Measurements from ENCODE around the gene CLIC1.

CLIC1 gene

DNA sequence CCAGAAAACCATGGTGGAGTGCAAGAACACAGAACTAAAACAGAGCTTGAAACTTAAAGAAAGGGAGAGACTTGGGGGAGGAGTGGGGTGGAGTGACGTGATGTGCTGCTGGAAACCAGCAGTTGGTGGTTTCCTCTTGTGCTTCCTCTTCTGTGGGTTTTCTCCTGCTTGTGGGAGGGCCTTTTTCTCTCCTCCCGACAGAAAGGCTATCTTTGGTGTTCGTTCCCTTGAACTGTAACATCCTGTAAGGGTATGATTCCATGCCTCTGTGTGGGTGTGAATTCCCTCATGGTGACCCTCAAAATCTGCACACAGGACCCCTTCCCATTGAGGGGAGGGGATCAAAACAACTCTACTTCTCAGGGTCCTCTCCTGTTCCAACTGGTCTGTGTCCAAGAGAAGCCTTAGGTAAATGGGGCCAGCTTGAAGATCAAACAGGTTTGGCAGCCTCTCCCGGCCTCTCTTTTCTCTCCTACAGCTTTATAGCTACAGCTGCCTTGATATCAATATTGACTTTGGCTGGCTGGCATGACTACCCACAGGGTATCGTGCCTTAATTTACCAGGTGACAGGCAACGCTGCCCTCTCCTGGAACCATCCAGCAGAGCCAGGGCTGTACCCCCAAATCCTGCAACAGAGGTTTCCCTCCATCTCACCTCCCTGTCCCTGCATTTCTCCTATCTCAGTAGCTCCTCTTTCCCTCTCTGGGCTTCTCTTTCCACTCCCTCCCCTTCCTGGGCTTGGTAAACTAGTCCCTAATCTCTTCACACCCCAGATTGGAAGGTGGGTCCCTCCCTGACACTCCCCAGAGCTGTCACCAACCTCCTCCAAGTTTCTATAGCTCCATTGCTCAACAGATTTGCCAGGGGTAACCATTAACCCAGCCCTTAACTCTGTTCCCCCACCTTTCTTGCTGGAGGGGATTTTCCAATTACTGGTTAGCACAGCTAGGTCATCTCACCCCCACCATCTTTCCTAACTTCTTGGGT, 2.0 kb upstream of the CLIC1 start:
- DNase-seq = no peak

DNA sequence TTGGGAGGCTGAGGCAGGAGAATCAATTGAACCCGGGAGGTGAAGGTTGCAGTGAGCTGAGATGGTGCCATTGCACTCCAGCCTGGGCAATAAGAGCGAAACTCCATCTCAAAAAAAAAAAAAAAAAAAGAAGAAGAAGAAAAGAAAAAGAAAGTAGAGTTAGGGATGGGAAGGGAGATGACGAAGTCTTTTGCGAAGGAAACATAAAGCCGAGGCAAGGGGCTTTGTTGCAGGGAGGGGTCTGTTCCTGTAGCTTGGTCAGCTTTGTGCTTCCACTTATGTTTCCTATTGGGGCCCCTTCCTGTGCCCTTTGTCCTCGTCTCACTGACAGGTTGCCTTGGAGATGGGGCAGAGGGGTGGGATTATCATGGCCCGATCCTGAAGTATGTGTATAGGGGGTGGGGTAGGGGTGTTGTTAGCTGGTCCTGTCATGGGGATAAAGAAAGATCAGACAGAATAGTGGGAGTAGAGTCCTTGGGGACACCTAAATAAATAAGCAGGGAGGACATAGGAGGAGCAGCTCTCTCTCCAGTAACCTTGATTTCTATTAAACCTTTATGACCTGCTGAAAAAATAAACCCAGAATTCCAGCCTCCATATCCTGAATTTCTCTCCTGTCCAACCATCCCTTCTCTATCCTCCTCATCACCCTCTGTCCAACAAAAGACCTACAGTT, 1.1 kb upstream of the CLIC1 start:
- no peak for DNase-seq

DNA sequence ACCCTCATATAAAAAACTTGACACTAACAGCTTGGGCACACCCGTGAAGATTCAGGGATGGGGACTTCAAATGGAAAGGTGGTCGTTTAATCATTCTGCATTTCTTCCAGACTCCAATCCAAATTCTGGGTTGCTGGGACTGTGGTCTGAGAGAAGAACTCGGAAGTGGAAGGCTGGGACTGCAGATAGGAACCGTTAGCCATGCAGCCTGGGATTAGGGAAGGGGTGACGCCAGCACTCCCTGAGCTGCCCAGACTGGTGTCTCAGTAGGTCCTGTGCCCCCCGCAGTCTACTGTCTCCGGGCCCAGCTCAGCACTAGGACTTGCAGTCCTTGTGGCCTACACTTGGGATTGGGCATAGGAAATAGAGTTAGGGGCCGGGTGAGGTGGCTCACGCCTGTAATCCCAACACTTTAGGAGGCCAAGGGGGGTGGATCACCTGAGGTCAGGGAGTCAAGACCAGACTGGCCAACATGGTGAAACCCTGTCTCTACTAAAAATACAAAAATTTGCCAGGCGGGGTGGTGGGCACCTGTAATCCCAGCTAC, 511 bp upstream of the CLIC1 start:
- DNase-seq = no peak

DNA sequence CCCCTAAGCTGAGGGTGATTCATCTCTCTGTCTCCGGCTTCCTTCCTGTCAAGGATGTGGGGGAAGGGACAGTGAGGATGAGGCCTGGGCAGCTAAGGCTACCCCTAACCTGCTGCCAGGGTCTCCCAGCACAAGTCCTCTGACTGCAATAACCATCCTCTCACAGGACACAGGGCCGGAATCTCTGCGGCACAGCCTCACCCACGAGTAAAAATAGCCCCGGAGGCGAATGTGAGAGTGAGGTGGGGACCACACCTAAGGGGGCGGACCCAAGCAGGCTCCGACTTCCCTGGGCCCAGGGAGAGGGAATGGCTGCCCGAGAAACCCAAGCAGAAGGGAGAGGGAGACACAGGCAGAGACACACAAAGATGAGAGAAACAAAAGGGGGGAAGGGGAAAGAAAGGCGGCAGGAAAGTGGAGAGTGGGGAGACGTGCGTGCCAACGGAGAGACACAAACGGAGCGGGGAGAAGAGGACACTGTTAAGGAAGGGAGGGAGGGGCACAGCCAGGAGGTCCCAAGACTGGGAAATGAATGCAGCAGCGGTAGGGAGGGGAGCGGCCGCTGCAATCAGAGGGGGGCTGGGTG, 1.4 kb downstream of the CLIC1 start:
- no peak for DNase-seq

DNA sequence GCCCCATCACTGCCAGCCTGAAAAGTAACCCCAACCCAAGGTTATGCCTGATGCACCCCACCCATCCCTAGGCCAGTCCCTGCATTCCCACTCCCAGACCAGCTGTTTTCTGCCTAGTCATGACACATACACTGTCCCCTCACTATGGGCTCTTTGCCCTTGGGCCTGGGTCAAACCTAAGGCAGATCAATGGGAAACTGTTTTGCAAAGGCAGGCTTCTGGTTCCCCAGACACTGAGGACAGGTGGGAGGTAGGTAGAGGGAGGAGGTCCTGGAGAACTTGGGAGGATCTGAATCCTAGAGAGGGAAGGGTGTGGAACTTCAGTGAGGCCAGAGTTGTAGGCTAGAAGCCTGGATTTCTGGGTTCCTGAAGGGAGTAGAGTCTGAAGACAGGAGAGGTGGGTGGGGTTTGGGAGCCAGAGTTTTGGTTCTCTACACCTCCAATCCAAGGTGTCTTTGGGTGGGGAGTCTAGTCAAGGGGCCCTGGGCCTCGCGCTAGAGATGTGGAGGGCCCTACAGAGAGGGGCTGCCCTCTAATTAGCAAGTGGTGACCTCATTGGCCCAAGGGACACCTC, 2.0 kb downstream of the CLIC1 start:
- no peak for DNase-seq

DNA sequence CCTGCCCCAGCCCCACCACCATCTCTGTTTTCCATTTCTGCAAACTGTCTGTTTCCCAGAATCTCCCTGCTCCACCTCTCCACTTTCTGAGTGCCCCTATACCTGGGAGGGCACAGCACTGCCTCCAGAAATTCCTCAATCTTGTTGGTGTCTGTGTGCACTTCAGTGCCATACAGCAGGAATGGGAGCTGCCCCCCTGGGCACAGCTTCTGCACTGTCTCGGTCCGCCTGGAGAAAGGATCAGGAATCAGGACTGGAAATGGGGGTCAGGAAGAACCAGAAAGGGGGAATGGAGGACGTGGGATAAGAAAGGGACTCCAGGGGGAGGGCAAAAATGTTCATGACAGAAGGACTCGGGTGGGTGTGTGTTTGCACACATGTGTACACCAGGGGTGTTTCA, 2.6 kb downstream of the CLIC1 start:
- no peak for DNase-seq

DNA sequence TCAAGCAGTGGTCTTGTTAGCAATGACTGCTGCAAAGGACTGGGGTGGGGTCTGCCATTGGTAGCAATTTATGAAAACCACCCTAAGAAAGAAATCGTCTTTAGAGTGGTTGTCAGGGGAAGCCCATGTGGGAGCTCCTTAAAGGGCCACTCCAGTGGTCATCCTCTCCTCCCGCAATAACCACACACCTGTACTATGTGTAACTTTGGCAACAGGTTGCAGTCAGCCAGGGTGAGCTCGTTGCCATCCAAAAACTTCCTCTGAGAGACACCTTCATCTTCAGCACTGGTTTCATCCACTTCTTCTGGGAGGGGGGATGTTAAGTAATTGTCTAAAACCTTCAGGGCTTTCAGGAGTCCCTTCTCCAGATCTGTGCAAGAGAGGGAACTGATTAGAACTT, 4.3 kb downstream of the CLIC1 start:
- DNase-seq = no peak

DNA sequence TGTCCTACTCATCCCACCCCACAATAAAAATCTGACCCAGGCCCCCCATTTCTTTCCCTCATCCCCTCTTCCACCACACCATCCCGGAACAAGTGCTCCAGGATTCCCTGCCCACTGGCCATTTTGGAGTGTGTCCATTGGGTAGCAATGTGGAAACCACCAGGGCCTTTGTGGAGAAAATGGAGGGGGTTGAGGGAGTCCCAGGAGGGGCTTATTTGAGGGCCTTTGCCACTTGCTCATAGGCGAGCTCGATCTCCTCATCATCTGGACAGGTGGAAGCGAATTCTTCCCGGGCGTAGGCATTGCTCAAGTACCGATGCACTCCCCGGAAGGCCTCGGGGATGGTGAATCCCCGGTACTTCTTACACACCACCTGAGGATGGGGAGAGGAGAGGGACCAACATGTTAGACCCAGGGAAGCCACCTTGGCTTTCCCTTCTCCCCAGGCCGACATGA, 5.7 kb downstream of the CLIC1 start:
- no peak for DNase-seq

DNA sequence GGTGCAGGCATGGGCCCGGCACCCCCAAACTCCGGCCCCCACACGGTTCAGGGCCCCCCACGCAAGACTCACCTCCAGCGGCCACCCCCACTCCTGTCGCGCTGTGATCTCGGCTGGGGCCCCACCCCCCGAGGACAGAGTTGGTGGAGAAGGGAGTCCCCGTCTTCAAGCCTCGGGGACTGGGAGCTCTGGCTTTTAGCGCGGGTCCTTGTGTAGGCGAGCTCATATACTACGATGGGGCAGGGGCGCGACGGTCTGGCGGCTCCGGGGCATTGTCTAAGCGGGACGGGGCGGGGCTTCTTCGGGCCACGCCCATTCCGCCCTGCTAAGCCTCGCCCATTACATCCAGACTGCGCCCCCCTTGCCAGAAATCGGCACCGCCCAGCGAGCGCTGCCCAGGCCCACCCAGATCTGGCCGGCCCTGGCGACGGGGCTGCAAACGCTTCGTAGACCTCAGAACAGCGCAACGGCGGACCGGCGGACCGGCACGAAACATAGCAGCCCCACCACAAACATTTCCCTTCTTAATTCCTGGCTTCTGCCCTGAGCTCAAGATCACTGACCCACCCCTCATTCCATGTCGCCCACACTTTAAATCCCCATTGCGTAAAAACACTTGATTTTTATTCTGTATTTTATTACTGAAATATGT, 6.2 kb downstream of the CLIC1 start:
- DNase-seq = no peak

DNA sequence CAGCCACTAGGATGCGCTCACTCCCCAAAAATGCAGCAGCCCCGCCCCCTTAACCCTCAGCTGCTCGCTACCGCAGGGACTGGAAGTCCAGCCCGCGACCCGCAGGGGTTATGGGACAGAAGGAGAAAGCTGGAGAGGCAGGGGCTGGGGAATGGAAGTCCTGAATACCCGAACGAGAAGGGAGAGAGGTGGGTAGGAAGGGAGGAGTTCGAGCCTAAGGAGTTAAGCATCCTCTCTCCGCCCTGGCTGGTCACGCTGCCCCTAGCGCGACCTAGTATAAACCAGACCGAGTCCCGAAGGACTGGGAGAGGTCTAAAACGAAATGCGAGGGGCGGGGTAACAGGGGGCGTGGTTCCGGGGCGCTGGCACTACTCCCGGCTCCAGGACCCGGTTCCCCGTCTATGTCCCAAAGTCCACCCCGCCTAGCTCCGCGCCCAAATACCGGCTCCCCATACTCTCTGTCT, 6.8 kb downstream of the CLIC1 start:
- peak; percentile 35 for DNase-seq

DNA sequence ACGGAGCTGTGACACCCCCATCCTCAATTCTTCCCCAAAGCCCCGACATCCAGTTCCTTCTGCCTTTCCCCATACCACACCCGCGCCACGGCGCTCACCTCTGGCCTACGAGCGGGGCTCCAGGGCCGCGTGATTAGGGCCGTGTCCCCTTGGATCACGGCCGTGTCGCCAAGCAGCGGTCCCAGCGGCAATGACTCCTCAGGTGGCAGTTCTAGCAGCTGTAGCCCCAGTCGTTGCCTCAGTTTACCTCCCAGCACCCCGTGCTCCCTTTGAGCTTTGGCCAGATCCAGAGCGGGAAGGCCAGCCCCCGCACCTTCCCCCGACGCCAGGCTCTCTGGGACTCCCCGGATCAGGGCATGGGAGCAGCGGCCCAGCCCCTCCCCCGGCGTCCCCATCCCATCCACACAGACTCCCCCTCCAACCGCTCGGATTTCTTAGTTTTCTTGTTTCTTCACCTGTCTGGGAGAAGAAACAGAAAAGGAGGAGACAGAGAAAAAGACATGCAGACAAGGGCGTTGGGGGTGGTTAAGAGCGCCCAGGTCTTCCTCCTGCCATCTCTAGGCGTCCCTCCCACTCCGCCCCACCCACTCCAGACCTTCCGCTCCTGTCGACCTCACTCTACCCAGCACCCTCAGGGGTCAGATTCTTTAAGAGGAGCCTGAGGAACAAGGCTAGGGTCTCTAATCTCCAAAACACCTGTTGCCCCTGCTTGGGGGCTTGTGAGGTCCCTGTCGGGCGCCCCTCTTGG, 7.4 kb downstream of the CLIC1 start, which contains the start of gene DDAH2:
DDAH2 (minus strand) TSS at position 533 of the 748 bp plus-strand sequence; CDS start at position 395, 138 bp downstream.
- DNase-seq = no peak

DNA sequence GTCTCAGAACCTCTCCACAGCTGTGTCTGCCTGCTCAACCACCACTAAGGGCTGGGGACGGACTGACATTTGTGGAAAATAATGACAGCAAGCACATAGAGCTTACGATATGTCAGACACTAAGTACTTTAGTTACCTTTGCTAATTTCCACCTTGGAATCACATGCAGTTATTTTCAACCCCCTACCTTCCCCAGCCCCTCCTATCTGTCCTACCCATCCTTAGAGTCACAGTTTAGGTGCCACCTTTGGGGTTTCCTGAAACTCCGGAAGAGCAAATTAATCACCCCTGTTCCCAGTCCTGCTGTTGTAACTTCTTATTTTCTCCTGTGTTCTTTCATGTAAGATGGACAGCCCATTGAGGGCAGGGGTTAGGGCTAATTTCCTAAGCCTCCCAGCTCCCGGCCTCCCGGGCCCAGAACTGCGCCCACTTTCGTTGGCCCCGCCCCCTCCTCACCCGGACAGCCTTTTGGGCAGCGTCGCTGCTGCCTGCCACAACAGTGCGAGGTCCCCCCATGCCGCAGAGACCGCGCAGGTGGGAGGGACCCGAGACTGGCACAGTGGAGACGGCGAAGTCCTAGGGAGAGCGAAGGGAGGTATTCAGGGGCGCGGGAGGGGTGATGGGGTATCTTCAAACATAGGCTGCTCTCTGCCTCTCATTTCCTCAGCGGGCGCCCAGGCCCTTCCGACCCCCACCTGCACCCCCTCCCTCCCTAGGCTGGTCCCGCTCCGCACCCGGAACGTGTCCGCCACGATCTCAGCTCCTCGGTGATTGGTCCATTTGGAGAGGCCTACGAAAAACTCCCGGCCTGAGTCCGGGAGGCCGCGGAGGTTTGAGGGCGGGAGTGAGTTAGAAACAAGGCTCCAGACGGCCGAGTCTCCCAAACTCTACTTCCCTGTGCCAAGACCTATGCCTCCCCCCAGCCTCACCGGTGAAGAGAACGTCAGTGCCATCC, 8.3 kb downstream of the CLIC1 start:
- DNase-seq = no peak

DNA sequence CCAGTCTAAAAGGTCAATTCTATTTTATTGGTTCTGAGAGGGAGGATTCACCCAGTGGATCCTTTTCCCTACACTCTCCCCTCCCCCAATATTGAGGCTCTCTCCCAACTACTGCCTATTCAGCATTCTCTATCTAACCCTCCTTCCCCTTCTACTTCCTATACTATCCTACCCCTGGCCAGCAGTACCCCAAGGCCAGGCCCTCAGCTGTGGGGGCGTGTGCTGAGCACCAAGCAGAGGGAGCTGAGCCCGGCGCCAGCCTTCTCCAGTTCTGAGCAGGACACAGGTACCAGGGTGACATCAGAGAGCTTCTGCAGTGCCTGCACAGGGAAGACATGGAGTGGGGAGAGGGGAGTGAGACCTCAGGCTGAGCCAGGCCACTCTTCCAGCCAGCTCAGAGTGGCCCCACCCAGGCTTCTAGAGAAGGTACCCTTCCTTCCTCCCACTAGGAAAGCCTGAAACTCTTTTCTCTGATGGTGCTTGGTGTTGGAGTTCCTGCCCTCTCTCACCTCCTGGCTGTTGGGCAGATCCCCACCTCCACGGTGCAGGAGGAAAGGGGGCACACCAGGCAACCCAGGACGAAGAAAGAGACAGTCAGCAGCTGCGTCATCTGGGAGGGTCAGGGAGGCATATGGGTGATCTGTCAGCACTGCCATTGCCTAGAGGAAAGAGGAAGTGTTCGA, 9.2 kb downstream of the CLIC1 start:
- DNase-seq = no peak

DNA sequence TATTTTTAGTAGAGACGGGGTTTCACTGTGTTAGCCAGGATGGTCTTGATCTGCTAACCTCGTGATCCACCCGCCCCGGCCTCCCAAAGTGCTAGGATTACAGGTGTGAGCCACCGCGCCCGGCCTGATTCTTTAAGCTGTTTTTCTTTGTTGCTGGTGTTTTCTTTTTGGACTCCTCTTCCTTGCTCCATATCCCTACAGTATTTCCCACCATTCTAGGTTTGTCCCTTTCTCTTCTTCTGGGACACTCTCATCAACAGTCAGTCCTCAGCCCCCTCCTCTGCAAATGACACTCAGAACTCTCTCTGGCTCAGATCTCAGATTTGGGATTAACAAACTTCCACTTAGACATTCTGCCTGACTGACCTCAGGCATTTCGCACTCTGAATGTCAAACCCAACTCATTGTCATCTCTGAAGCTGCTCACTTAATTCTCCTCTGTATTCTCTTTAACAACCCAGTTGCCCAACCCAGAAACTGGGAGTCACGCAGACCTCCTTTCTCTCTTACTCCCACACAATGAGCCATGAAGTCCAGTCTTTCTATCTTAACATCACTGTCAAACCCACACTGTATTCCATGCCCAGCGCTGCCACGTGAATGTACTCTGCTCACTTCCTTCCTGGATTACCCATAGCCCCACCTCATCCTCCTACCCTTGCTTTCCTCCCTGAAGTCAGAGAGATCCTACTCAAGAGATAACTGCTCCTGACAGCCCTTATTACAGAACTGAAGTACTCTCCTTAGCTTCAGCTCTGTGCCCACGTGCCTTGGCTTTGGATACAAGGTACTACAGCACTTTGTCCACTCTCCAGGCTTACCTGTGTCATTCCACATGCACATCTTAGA, 10.6 kb downstream of the CLIC1 start:
- DNase-seq = no peak

DNA sequence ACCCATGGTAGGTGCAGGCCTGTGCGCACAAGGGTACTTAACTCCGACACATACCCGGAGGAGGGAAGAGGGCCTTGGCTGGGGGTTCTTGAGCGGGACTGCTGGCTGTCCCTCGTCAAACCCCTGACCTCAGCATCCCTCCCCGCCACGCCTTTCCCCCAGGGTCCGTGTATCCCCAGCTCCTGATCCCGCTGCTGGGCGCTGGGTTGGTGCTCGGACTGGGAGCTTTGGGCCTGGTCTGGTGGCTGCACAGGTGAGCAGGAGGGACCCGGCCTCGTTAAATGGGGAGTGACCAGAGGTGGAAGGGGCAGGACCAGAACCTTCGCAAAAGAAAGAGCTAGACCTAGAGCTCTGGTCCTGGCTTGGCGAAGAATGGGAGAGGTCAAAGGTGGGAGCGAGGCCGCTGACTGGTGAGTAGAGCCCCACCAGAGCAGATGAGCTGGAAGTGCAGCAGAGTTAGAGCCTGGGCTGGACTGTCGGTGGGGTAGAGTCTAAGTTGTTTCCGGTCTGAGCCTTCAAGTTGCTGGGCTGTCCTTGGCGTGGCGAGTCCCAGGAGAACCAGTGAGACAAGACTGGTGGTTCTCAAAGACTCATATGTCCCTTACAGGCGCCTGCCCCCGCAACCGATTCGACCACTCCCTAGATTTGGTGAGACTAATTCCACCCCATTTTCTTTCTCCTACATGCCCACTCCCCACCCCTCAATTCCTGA, 12.2 kb downstream of the CLIC1 start:
- no peak for DNase-seq

DNA sequence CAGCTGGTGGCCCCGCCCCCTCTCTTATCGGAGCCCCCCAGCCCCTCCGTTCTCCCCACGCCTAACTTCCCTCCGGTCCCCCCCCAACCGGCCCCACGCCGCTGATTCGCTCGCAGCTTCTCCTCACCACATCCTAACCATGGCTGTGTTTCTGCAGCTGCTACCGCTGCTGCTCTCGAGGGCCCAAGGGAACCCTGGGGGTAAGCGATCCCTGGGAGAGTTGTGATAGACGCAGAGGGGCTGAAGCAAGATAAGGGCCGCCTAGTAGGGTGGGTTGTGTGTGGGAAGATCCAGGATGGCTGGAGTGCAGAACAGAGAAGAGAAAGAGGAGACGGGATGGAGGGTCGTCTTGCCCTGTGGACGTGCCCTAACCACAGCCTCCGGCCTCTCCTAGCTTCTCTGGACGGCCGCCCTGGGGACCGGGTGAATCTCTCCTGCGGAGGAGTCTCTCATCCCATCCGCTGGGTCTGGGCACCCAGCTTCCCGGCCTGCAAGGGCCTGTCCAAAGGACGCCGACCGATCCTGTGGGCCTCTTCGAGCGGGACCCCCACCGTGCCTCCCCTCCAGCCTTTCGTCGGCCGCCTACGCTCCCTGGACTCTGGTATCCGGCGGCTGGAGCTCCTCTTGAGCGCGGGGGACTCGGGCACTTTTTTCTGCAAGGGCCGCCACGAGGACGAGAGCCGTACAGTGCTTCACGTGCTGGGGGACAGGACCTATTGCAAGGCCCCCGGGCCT, 12.9 kb downstream of the CLIC1 start, which contains the start of gene MPIG6B:
MPIG6B (plus strand) TSS at position 129 of the 735 bp plus-strand sequence; CDS start at position 140, 11 bp downstream.
- DNase-seq = no peak

DNA sequence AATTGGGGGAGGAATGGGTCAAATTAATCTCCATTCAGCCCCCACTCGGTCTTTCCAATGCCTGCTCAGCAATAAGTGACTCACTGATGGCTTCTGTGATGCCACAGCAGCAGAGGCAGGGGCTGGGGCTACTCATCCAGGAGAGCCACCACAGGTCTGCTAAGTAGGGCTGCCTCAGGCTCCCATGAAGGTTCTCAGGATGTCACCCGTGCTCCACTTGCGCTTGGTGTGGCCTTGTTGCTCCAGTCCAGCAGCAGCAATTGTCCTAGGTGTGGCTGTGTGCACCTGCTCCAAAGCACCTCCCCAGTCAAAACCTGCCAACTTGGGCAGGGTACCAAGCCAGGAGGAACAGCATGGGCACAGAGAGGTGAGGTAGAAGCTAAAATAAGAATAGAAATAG, 14.2 kb downstream of the CLIC1 start:
- no peak for DNase-seq

Measured in NCI-H1694 treated with DMSO at 0.1 percent for 48 hours (cell line).